Gastrocnemius medialis (tissue), 4 donors: ENCODE measurements around the gene VPS16. TPM values are rescaled to one million over a fixed set of nuclear protein-coding genes. Genes with fewer than 3 reads are reported as not detected.

ENCODE experiments used
- ATAC-seq, 2 donors: fragments of 150-250 bp; one replicate each; pipeline ENCODE4 v1.9.1; 2016
- DNase-seq, 2 donors: peaks; one replicate each; pipeline ENCODE4 v3.0.0-alpha.2; 2019
- H3K27ac ChIP-seq, 4 donors: fragments of 200-600 bp; sonication (generic); 1 replicate in 1 of 4; 2 replicates in 3 of 4; pipeline ENCODE4 v1.5.1; 2016 to 2018; ENCODE audit warnings: mild to moderate bottlenecking in 2 of 4, moderate library complexity in 1 of 4
- H3K27me3 ChIP-seq, 3 donors: fragments of 200-600 bp; sonication (generic) in 2 of 3; 1 replicate in 1 of 3; 2 replicates in 2 of 3; pipeline versions ENCODE4 v1.5.1 to v1.6.0; 2016 to 2019; ENCODE audit warnings: mild to moderate bottlenecking in 1 of 3, moderate library complexity in 1 of 3
- H3K36me3 ChIP-seq, 2 donors: fragments of 200-600 bp; sonication (generic) in 1 of 2; one replicate each; pipeline ENCODE4 v1.5.1; 2017 to 2018
- H3K4me1 ChIP-seq, 2 donors: fragments of 200-600 bp; sonication (generic) in 1 of 2; one replicate each; pipeline ENCODE4 v1.5.1; 2016 to 2017; ENCODE audit warnings: mild to moderate bottlenecking in 2 of 2
- H3K4me3 ChIP-seq, 4 donors: fragments of 200-600 bp; sonication (generic) in 3 of 4; 1 replicate in 1 of 4; 2 replicates in 3 of 4; pipeline ENCODE4 v1.5.1; 2016 to 2019; ENCODE audit warnings: mild to moderate bottlenecking in 2 of 4
- H3K9me3 ChIP-seq, 3 donors: fragments of 200-600 bp; sonication (generic) in 2 of 3; 1 replicate in 1 of 3; 2 replicates in 2 of 3; pipeline ENCODE4 v1.5.1; 2016 to 2019
- POLR2A ChIP-seq, 2 donors: fragments of 450-650 bp; IDR thresholded peaks; one replicate each; pipeline ENCODE4 v1.6.1; 2017; ENCODE audit warnings: antibody characterized with exemption in 2 of 2, mild to moderate bottlenecking in 2 of 2, moderate library complexity in 2 of 2
- in situ Hi-C, 4 donors: fragments of 200-750 bp; cut with MboI; loops; one replicate each; pipeline versions ENCODE4 v1.15.0 to v1.8.0; 2017; ENCODE audit warnings: low sequenced_read_pairs in 4 of 4
- intact Hi-C: fragments of 100-400 bp; cut with DNase I; formaldehyde crosslinking; loops from one replicate; pipeline ENCODE4 v1.15.1; 2023; ENCODE audit warnings: low total_unique reads
- total RNA-seq, 4 donors: library from RNA; depleted of rRNA; stranded (reverse); fragments of >200 nt; gene quantifications; one replicate each; pipeline versions ENCODE4 v1.1.0 to v1.2.3, GENCODE V29; 2016
- TF ChIP-seq, protein P1 (sequence below), 5 experiments: fragments of 450-650 bp in 3 of 5; fragments of 200-600 bp in 2 of 5; sonication (generic) in 2 of 5; IDR thresholded peaks in 4 of 5; conservative IDR thresholded peaks in 1 of 5; 1 replicate in 4 of 5; 2 replicates in 1 of 5; pipeline ENCODE4 v1.5.1; 2016 to 2019; ENCODE audit warnings: antibody characterized with exemption in 5 of 5, mild to moderate bottlenecking in 3 of 5, moderate library complexity in 3 of 5

Gene VPS16
- total RNA-seq, 4 donors from 2014 or later: 17.3 to 26.4 (median 21.6) TPM

GRCh38 chr20:2820896-2821869 is 19.4 kb upstream of the VPS16 start:
- in situ Hi-C loops: no loop called here
- Histone ChIP-seq H3K4me1 (no peaks in the 10 kb centered on the region), H3K27ac (no peak overlapping the region), H3K27me3 (peaks cover 16 to 36% (median 29%) of the 10 kb centered on the region in 3 donors), H3K4me3 (no peak overlapping the region), H3K36me3 (no peaks in the 10 kb centered on the region), H3K9me3 (no peaks in the 10 kb centered on the region)
- DNase-seq: no peak
- TF ChIP-seq, protein P1, sequence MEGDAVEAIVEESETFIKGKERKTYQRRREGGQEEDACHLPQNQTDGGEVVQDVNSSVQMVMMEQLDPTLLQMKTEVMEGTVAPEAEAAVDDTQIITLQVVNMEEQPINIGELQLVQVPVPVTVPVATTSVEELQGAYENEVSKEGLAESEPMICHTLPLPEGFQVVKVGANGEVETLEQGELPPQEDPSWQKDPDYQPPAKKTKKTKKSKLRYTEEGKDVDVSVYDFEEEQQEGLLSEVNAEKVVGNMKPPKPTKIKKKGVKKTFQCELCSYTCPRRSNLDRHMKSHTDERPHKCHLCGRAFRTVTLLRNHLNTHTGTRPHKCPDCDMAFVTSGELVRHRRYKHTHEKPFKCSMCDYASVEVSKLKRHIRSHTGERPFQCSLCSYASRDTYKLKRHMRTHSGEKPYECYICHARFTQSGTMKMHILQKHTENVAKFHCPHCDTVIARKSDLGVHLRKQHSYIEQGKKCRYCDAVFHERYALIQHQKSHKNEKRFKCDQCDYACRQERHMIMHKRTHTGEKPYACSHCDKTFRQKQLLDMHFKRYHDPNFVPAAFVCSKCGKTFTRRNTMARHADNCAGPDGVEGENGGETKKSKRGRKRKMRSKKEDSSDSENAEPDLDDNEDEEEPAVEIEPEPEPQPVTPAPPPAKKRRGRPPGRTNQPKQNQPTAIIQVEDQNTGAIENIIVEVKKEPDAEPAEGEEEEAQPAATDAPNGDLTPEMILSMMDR (IDR thresholded peaks at IDR 0.05 in 4 of 5, conservative IDR thresholded peaks at IDR 0.05 in 1 of 5): no peak
- TF ChIP-seq POLR2A (IDR thresholded peaks at IDR 0.05): no peak
- intact Hi-C loops: no loop called here
- no peak for ATAC-seq

- no peak for ATAC-seq
- no peaks in the 10 kb centered on the region for H3K9me3 ChIP-seq
- H3K4me1 ChIP-seq: no peaks in the 10 kb centered on the region
- no peak overlapping the region for H3K4me3 ChIP-seq
- no peaks in the 10 kb centered on the region for H3K36me3 ChIP-seq
- TF ChIP-seq POLR2A (IDR thresholded peaks at IDR 0.05): no peak
- TF ChIP-seq, protein P1 (IDR thresholded peaks at IDR 0.05 in 4 of 5, conservative IDR thresholded peaks at IDR 0.05 in 1 of 5): no peak
- no peak for DNase-seq
- peaks cover 22 to 38% (median 33%) of the 10 kb centered on the region in 3 donors for H3K27me3 ChIP-seq
- no peak overlapping the region for H3K27ac ChIP-seq
- intact Hi-C loops (no loop called here), in situ Hi-C loops (no loop called here)
Measured at GRCh38 chr20:2822073-2822472, 18.5 kb upstream of the VPS16 start.

GRCh38 chr20:2825761-2826160 is 14.8 kb upstream of the VPS16 start:
- Histone ChIP-seq H3K36me3 (no peaks in the 10 kb centered on the region), H3K27me3 (peaks cover 25 to 37% (median 26%) of the 10 kb centered on the region in 3 donors), H3K4me1 (no peaks in the 10 kb centered on the region), H3K27ac (no peak overlapping the region), H3K9me3 (no peaks in the 10 kb centered on the region), H3K4me3 (no peak overlapping the region)
- no peak for TF ChIP-seq POLR2A (IDR thresholded peaks at IDR 0.05)
- TF ChIP-seq, protein P1 (IDR thresholded peaks at IDR 0.05 in 4 of 5, conservative IDR thresholded peaks at IDR 0.05 in 1 of 5): no peak
- intact Hi-C loops (no loop called here), in situ Hi-C loops (loop anchor here in 1 of 4 donors (25.0 kb wide), 1 partner anchor 1713 kb away; the partner anchor contains the start of gene PSMF1)
- DNase-seq: no peak
- no peak for ATAC-seq

DNA sequence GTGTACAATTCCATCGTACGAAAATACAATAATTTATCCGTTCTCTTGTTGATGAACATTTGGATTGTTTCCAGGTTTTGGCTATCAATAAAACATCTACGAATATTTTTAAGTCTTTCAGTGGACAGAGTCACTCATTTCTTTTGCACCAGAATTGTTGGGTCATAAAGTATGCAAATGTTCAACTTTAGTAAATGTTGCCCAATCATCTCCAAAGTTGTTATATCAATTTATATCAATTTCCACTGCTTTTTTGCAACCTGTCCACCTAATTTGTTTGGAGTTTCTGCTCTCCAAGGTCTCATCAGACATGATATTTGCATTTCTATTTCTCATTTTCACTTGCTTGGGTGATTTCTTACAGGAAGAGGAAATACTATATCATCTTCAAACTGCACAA is 13.9 kb upstream of the VPS16 start:
- Histone ChIP-seq H3K27me3 (peaks cover 16 to 28% (median 22%) of the 10 kb centered on the region in 3 donors), H3K36me3 (no peaks in the 10 kb centered on the region), H3K9me3 (no peaks in the 10 kb centered on the region), H3K27ac (no peak overlapping the region), H3K4me3 (no peak overlapping the region), H3K4me1 (no peaks in the 10 kb centered on the region)
- DNase-seq (no peak), ATAC-seq (no peak)
- TF ChIP-seq, protein P1 (IDR thresholded peaks at IDR 0.05 in 4 of 5, conservative IDR thresholded peaks at IDR 0.05 in 1 of 5): no peak
- no peak for TF ChIP-seq POLR2A (IDR thresholded peaks at IDR 0.05)
- intact Hi-C loops: no loop called here
- in situ Hi-C loops: loop anchor here in 1 of 4 donors (25.0 kb wide), 1 partner anchor 1714 kb away; the partner anchor contains the start of gene PSMF1
